Progenitor cell of endocrine pancreas (in vitro differentiated cells): ENCODE data around the gene ZNF3. TPM values are rescaled to one million over a fixed set of nuclear protein-coding genes. Genes with fewer than 3 reads are reported as not detected.

Experiments used
- DNase-seq: peaks from one replicate; pipeline ENCODE4 v3.0.0; 2021; ENCODE audit warnings: low spot score; ENCODE audit not compliant: unreplicated experiment
- H3K27ac Mint-ChIP-seq: 2 replicates; pipeline ENCODE4 v1.8.0; 2021; ENCODE audit warnings: mild to moderate bottlenecking, moderate library complexity, mixed read lengths
- H3K27me3 Mint-ChIP-seq: 2 replicates; pipeline ENCODE4 v1.8.0; 2021; ENCODE audit warnings: mixed read lengths
- H3K36me3 Mint-ChIP-seq: 2 replicates; pipeline ENCODE4 v1.8.0; 2022; ENCODE audit warnings: mixed read lengths; ENCODE audit not compliant: insufficient read depth
- H3K4me1 Mint-ChIP-seq: 2 replicates; pipeline ENCODE4 v1.8.0; 2021; ENCODE audit warnings: low read depth, mixed read lengths
- H3K4me3 Mint-ChIP-seq: 2 replicates; pipeline ENCODE4 v1.8.0; 2021; ENCODE audit warnings: low read depth, mild to moderate bottlenecking, moderate library complexity, mixed read lengths
- H3K9me3 Mint-ChIP-seq: 2 replicates; pipeline ENCODE4 v1.8.0; 2021; ENCODE audit warnings: low read depth, mixed read lengths
- total RNA-seq: library from RNA; stranded (reverse); gene quantifications from 2 replicates; pipeline ENCODE4 v1.2.1, GENCODE V29; 2021
- TF ChIP-seq, protein P1 (sequence below): fragments of 200-600 bp; sonication (generic); IDR thresholded peaks from one replicate; pipeline ENCODE4 v1.5.0; 2021; ENCODE audit warnings: antibody characterized with exemption, mild to moderate bottlenecking; ENCODE audit not compliant: unreplicated experiment

Gene ZNF3
- total RNA-seq, 1 donor from 2014 or later, result 95.1 TPM

DNA sequence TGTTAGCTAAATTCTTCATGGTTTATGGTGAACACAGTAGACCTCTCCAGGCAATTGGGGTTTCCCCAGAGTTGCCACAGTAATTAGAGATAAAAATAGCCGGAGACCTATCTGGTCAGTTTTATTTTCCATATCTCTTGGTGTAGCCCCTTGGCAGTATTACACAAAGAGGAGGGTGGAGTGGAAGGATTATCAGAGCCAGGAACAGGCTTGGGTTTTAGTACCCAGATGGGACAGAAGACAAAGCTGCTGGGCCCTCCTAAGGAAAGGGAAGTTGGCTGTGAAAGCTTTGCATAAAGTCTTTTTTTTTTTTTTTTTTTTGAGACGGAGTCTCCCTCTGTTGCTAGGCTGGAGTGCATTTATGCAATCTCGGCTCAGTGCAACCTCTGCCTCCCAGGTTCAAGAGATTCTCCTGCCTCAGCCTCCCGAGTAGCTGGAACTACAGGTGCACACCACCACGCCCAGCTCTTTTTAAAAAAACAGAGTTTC is 22.2 kb downstream of the ZNF3 start:
- Mint-ChIP-seq H3K9me3 (peaks cover 6% of the 10 kb centered on the region), H3K4me1 (no peaks in the 10 kb centered on the region), H3K4me3 (no peak overlapping the region), H3K27me3 (no peaks in the 10 kb centered on the region), H3K27ac (no peak overlapping the region), H3K36me3 (peaks cover 37% of the 10 kb centered on the region)
- TF ChIP-seq, protein P1, sequence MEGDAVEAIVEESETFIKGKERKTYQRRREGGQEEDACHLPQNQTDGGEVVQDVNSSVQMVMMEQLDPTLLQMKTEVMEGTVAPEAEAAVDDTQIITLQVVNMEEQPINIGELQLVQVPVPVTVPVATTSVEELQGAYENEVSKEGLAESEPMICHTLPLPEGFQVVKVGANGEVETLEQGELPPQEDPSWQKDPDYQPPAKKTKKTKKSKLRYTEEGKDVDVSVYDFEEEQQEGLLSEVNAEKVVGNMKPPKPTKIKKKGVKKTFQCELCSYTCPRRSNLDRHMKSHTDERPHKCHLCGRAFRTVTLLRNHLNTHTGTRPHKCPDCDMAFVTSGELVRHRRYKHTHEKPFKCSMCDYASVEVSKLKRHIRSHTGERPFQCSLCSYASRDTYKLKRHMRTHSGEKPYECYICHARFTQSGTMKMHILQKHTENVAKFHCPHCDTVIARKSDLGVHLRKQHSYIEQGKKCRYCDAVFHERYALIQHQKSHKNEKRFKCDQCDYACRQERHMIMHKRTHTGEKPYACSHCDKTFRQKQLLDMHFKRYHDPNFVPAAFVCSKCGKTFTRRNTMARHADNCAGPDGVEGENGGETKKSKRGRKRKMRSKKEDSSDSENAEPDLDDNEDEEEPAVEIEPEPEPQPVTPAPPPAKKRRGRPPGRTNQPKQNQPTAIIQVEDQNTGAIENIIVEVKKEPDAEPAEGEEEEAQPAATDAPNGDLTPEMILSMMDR, result no peak
- DNase-seq, result no peak

DNA sequence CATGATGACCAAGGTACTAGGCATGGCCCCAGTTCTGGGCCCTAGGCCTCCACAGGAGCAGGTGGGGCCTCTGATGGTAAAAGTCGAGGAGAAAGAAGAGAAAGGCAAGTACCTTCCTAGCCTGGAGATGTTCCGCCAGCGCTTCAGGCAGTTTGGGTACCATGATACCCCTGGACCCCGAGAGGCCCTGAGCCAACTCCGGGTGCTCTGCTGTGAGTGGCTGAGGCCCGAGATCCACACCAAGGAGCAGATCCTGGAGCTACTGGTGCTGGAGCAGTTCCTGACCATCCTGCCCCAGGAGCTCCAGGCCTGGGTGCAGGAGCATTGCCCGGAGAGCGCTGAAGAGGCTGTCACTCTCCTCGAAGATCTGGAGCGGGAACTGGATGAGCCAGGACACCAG is 24.5 kb downstream of the ZNF3 start:
- Mint-ChIP-seq H3K9me3 (no peaks in the 10 kb centered on the region), H3K27ac (no peak overlapping the region), H3K4me3 (no peak overlapping the region), H3K36me3 (peaks cover 24% of the 10 kb centered on the region), H3K27me3 (no peaks in the 10 kb centered on the region), H3K4me1 (peaks cover 1% of the 10 kb centered on the region)
- TF ChIP-seq, protein P1, result no peak
- no peak for DNase-seq

DNA sequence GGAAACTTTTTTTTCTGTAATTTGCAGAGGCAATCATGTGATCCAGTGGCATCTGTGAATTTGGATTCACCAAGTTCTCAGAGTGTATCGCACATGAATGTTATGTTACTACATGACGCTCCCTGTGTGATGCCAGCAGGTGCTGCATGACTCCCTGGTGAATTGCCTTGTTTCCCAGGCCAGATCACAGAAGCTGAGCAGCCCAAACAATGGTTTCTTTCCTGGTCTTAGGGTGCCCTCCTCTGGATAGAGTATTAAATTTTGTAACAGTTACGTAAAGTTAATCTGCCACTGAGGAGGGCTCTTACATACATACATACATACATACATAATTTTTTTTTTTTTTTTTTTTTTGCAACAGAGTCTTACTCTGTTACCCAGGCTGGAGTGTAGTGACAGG is 28.3 kb downstream of the ZNF3 start:
- DNase-seq, result no peak
- TF ChIP-seq, protein P1, result peak; percentile 49
- Mint-ChIP-seq H3K27ac (no peak overlapping the region), H3K4me3 (no peak overlapping the region), H3K27me3 (no peaks in the 10 kb centered on the region), H3K9me3 (no peaks in the 10 kb centered on the region), H3K36me3 (peaks cover 6% of the 10 kb centered on the region), H3K4me1 (peaks cover 14% of the 10 kb centered on the region)

DNA sequence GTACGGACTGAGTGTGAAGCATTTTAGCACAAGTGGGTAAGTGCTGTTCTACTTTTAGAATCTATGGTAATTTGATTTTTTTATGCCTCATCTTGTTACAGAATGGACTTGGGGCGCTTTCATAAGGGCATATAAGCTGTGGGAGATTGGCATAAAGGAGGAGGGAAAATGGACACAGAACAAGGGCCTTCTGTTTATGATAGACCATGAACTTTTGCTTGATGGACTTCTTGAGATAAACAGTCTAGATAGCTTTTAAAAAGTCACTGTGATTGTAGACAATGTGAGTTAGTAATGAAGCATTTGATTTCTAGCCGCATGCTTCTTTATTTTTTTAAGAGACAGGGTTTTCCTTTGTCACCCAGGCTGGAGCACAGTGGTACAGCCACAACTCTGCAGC is 29.9 kb downstream of the ZNF3 start:
- Mint-ChIP-seq H3K4me1 (peaks cover 14% of the 10 kb centered on the region), H3K4me3 (peak overlapping the region; percentile 20), H3K27ac (peak overlapping the region; percentile 65), H3K36me3 (no peaks in the 10 kb centered on the region), H3K27me3 (no peaks in the 10 kb centered on the region), H3K9me3 (no peaks in the 10 kb centered on the region)
- no peak for DNase-seq
- TF ChIP-seq, protein P1, result no peak

DNA sequence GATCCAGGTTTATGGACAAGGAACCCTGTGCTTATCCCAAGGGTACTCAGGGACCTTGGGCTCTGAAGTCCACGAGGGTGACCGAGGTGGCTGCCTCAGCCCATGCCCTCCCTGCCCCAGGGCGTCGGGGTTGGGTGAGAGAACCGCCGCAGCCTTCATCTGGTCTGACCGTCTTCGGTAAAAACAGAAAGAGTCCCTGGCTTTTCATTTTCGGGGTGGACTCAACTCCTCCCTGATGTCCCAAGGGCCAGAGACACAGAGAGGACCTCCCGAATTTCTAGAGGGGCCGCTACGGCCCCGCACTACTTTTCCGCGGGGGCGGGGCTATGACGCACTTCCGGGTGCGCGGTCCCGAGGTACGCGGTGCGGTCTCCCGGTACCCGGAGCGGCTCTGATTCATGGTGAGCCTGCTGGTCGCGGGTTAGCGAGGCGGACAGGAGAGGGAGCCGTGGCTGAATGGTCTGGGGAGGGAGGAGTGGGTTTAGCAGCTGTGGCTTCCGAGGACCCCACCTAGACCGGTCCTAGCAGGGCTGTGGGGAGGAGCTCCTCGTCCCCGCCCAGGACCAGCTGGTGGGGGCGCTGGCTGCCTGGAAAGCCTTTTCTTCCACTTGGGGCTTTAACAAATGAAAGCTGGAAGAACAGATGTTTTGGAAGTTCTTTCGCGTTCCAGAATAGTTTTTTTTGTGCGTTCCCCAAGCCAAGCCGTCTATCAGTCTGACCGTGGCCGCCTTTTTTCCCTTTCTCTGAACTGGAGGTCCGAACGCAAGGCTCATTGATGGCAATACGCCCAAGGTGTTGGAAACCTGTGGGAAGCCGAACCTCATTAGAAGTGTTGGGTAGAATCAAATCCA is 31.9 kb downstream of the ZNF3 start, which contains the start of gene ZSCAN21:
TSS of gene ZSCAN21 (plus strand) at position 334 of the 851 bp plus-strand sequence. CDS start 7,233 bp downstream, outside the sequence.
- peak; percentile 71 for DNase-seq
- Mint-ChIP-seq H3K27me3 (no peaks in the 10 kb centered on the region), H3K4me1 (peaks cover 14% of the 10 kb centered on the region), H3K9me3 (no peaks in the 10 kb centered on the region), H3K4me3 (peak within 1 kb of the TSS; percentile 88), H3K36me3 (no peaks in the 10 kb centered on the region), H3K27ac (peak within 1 kb of the TSS; percentile 98)
- TF ChIP-seq, protein P1, result peak; percentile 31
